UCSD-AML1 (cell line): ENCODE results near the gene GPR107.

Experiments
- DNase-seq: peaks from one replicate; lab custom pipeline; 2025; ENCODE audit not compliant: unreplicated experiment; lab: John Stamatoyannopoulos, UW

The GPR107 gene

GRCh38 chr9:130027533-130028365, 26.0 kb upstream of the GPR107 start:
- DNase-seq = no peak

DNA sequence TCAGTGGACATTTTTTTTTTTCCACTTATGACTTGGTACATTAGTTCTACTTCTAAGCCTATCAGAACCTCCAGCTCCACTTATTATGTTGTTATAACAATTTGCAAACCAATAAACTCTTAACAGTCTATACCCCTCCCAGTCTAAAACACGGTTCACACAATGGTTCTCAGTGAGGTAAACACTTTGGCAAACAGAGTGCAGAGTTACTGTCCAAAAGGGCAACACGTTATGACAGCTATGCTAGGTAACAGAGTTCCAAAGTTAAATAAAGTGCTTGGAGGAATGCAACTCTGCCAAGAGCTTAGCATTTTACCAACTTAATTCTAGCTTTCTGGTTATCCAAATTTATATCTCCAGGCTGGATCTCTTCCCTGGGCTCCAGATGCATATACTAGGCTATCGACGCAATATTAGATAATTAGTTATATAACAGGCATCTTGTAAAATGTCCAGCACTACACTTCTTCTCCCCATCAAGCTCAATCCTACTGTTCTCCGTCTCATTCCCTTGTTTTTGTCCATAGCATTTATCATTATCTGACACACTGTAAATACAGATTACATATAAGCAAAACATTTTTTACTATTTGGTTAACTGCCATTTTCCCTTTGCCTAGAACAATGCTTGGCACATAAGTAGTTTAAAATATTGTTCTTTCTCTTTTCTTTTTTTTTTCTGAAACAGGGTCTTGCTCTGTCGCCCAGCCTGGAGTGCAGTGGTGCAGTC, 25.0 kb upstream of the GPR107 start:
- DNase-seq = no peak

GRCh38 chr9:130029223-130029973, 24.3 kb upstream of the GPR107 start:
- DNase-seq = no peak

DNA sequence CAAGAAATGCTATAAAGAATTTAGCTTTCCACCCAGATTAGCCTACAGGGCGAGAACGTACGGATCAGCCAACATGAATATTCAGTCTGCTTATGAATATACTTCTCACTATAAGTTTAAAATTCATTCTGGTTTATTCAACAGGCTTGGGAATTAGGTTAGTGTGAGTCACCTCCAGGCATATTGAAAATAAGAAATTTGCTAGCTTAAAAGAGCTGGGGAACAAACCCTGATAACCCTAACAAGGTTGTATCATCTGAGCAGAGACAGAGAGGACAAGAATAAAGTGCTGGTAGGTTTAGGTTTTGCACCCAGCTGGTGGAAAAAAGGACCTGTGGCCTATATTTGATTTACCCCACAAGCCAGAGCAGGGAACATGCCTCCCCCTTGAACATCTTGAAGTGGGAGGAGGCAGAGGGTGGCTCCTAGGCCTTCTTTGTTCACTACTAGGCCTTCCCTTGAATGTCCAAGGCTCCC, 23.0 kb upstream of the GPR107 start:
- DNase-seq = no peak

GRCh38 chr9:130034570-130034969, 19.1 kb upstream of the GPR107 start:
- no peak for DNase-seq

- no peak for DNase-seq
Measured at GRCh38 chr9:130036099-130036498, 17.6 kb upstream of the GPR107 start.

- DNase-seq = no peak
Measured at GRCh38 chr9:130039528-130040147, 14.1 kb upstream of the GPR107 start.

- DNase-seq = no peak
Measured at GRCh38 chr9:130040984-130041647, 12.6 kb upstream of the GPR107 start.

- DNase-seq = peak; percentile 48
Measured at GRCh38 chr9:130041648-130042405, 11.9 kb upstream of the GPR107 start.

- DNase-seq = no peak
Measured at GRCh38 chr9:130042406-130042884, 11.3 kb upstream of the GPR107 start.

DNA sequence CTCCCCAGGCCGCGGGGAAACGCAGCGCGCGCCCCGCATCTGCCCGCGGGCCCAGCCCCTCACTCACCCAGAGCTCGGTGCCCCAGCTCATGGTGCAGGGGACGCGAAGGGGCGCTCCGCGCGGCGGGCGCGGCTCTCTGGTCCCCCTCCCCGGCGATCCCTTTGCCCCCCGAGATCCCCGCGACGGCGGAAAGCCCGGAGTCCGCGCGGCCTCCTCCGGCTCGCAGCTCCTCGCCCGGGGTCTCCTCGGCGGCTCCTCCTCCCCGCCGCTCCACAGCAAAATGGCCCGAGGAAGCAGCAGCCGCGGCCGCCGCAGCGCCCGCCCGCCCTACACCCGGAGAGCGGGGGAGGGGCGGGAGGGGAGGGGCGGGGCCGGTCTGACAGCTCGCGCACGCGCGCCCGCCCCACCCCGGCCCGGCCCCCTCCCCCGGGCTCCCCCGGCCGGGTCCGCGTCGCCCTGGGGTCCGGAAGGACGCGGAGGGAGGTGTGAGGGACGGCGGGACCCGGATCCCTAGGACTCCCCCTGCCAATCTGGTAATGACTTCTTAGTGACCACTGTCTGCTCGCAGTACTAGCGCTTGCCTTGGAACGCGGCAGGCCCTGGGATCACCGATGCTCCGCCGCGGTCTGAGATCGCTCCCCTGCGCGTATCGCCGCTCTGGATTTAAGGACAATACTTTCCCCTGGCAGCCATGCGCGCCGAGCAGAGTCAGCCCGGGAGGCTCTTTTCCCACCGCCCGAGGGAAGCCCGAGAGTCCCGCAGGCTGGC, 10.6 kb upstream of the GPR107 start, which contains the start of gene FNBP1:
FNBP1 (minus strand) TSS at position 305 of the 769 bp plus-strand sequence; CDS start at position 91, 214 bp downstream.
- DNase-seq = peak; percentile 81

- DNase-seq = no peak
Measured at GRCh38 chr9:130043654-130044623, 9.8 kb upstream of the GPR107 start.

- DNase-seq = no peak
Measured at GRCh38 chr9:130045725-130046450, 7.8 kb upstream of the GPR107 start.

DNA sequence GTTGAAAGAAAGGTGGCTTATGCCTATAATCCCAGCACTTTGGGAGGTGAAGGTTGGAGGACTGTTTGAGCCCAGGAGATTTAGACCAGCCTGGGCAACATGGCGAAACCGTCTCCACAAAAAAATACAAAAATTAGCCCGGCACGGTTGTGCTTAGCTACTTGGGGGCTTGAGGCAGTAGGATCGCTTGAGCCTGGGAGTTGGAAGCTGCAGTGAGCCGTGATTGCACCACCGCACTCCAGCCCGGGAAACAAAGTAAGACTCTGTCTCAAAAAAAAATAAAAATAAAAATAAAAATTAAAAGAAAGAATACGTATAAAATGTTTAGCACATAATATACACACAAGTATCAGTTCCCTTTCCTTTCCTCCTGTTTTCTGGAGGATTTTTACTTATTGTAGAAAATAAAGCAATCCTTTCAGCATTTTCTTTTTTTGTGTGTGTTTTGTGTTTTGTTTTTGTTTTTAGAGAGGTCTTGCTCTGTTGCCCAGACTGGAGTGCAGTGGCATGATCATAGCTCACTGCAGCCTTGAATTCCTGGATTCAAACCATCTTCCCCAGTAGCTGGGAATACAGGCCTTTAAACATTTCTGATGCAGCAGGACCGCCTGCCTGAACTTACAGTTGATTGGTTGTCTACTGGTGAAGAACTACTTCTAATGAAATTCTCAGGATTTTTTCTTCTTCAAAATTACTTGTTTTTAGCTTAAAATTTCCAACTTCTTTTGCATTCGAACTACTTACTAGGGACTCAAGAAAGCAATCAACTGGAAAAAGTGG, 4.1 kb upstream of the GPR107 start:
- DNase-seq = no peak

DNA sequence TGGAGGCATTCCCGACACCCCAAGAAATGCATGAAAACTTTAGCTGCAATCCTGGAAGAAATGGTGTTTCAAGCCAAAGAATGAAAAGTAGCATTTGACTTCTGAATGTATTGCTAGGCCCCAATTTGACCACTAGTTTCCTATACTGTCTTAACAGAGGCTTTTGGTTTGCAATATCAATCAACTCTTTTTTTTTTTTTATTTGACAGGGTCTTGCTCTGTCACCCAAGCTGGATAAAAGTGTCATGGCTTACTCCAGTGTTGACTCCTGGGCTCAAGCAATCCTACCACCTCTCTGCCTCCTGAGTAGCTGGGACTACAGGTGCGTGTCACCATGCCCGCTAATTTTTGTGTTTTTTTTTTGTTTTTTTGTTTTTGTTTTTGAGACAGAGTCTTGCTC, 3.2 kb upstream of the GPR107 start:
- no peak for DNase-seq

- DNase-seq = no peak
Measured at GRCh38 chr9:130051855-130052254, 1.9 kb upstream of the GPR107 start.
